Neural progenitor cell (in vitro differentiated cells): Measurements from ENCODE around the gene RELA.

Source experiments
- EZH2 ChIP-seq: fragments of 200-600 bp; sonication (generic); IDR thresholded peaks from 2 replicates; pipeline ENCODE4 v1.6.1; 2017; ENCODE audit warnings: antibody characterized with exemption, mild to moderate bottlenecking, moderate library complexity
- TF ChIP-seq, protein P1 (sequence below): fragments of 200-600 bp; sonication (generic); IDR thresholded peaks from 2 replicates; pipeline ENCODE4 v1.5.1; 2017; ENCODE audit warnings: antibody characterized with exemption, mild to moderate bottlenecking

DNA sequence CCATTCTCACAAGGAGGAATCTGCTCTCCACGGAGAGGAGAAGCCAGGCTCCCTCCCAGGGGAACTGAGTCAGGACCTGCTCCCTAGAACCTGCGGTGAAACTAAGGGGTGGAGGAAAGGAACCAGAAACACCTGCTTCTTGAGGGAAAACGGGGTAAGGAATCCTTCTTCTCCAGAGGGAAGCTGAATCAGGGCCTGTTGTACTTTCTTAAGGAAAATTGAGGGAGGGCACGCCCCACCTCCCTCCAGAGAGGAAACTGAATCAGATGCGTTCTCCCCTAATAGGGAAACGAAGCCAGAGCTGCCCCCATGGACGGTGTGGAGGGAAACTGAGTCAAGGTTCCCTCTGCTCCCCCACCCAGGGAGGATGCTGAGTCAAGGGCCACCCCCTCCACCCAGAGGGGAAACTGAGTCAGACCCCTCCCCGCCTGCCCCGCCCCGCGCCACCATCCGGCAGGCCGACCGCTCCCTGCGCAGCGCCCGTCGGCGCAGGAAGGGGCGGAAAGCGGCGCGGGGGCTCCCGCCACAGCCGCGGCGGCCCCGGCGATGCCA, 393 bp downstream of the RELA start:
- TF ChIP-seq, protein P1, sequence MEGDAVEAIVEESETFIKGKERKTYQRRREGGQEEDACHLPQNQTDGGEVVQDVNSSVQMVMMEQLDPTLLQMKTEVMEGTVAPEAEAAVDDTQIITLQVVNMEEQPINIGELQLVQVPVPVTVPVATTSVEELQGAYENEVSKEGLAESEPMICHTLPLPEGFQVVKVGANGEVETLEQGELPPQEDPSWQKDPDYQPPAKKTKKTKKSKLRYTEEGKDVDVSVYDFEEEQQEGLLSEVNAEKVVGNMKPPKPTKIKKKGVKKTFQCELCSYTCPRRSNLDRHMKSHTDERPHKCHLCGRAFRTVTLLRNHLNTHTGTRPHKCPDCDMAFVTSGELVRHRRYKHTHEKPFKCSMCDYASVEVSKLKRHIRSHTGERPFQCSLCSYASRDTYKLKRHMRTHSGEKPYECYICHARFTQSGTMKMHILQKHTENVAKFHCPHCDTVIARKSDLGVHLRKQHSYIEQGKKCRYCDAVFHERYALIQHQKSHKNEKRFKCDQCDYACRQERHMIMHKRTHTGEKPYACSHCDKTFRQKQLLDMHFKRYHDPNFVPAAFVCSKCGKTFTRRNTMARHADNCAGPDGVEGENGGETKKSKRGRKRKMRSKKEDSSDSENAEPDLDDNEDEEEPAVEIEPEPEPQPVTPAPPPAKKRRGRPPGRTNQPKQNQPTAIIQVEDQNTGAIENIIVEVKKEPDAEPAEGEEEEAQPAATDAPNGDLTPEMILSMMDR = no peak
- no peak for TF ChIP-seq EZH2
